GM21447 (cell line): ENCODE results near the gene HYOU1.
"Not testable (repeated sequence)": the region's sequence is repeated elsewhere in the genome, so short reads cannot be mapped to it uniquely, and the experiment has no call there.

Source experiments
- ATAC-seq: cut with Tn5 transposase; IDR thresholded peaks from one replicate; pipeline ENCODE4 v1.9.1; 2021; ENCODE audit not compliant: unreplicated experiment

HYOU1 gene

DNA sequence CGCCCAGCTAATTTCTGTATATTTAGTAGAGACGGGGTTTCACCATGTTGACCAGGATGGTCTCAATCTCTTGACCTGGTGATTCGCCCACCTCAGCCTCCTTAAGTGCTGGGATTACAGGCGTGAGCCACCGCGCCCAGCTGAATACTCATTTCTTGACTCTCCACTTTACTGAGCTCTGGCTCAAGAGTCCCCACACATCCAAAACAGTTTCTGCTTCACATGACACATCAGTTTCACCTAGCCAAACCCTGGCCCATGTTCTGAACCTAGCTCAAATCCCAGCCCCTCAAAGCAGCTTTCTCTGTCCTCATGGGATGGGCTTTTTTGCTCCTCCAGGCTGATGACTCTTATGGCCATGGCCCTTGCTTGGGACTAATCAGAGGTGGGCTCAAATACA, 9.8 kb downstream of the HYOU1 start:
- ATAC-seq = no peak

DNA sequence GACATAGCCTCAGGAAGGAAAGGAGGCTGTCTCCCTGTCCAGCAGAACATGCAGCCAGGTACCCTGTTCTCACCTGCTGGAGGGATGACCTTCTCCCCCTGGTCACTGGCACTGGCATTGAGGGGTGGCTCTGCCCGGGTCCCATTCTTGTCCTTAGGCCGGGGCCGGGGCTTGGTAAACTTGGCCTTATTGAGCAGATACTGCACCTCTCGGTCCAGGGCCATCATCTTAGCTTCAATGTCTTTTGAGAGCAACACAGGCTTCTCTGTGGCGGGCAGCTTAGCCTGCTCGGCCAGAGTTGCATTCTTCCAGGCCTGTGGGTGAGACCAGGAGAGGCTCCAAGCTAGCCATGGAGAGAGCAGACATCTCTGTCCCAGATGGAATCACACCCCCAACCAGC, 10.5 kb downstream of the HYOU1 start:
- no peak for ATAC-seq

DNA sequence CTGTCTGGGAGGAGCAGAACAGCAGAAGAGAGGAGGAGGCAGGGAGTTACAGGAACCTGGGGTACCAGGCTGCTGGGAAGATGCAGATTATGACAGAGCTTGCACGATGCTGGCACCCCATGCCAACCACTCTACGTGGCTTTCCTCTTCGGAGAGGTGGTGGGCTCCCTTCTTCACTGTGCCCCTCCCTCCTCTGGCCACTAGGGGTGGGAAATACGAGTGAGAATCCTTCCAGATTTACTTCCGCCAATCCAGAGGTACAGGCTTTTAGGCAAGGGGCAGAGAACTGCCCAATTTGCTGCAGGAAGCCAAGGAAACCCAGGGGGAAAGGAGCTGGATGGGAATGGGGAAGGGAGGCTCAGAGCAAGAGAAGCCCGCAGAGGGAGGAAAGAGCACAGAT, 12.3 kb downstream of the HYOU1 start:
- ATAC-seq = no peak

DNA sequence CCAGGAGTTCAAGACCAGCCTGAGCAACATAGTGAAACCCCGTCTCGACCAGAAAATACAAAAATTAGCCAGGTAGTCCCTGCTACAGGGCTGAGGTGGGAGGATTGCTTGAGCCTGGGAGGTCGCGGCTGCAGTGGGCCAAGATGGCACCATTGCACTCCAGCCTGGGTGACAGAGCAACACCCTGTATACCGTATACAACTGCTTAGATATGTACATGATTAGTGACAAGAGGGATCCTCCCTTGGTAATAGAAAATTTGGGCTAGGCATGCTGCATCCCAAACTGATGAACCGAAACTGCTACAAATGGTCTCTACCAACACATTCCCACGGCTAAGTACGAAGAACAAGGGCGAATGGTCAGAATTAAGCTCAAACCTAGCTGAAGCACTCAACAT, 14.1 kb downstream of the HYOU1 start:
- ATAC-seq = no peak

DNA sequence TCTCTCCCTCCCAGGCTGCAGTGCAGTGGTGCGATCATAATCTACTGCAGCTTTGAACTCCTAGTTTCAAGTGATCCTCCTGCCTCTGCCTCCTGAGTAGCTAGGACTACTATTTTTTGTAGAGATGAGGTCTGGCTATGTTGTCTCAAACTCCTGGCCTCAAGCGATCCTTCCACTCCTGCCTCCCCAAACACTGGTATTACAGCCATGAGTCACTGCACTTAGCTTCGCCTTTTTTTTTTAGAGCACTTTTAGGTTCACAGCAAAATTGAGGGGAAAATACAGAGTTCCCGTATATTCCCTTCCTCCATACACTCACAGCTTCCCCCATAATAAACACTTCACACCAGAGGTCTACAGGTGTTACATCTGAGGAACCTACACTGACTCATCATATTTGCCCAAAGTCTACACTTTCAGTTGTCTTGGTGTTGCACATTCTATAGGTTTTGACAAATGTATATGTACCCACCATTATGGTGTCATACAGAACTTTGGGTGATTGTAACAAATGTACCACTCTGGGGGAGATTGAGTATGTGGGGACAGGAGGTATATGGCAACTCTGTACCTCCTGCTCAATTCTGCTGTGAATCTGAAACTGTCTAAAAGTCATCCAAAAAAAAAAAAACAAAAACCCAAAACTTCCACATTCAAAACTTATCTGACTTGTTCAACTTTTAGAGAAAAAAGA, 15.0 kb downstream of the HYOU1 start:
- ATAC-seq = no peak

DNA sequence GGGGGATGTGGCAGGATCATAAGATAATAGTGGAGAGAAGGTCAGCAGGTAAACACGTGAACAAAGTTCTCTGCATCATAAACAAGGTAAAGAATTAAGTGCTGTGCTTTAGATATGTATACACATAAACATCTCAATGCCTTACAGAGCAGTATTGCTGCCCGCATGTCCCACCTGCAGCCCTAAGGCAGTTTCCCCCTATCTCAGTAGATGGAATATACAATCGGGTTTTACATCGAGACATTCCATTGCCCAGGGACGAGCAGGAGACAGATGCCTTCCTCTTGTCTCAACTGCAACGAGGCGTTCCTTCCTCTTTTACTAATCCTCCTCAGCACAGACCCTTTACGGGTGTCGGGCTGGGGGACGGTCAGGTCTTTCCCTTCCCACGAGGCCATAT, 17.5 kb downstream of the HYOU1 start:
- not testable (repeated sequence) for ATAC-seq

DNA sequence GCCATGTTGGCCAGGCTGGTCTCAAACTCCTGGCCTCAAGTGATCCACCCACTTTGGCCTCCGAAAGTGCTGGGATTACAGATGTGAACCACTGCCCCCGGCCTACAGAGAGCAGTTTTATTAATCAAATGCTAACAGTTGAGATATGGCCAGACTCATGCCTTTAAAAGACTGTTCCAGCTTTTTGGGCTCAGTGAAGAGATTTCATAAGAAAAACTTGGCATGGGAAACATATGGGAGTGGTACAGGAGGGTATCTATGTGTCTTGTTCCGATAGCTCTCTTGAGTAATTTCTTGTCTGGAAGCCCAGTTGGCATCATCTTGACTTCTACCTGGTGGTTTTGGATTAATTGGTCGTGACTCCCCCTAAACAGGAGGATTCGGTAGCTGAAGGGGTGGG, 18.1 kb downstream of the HYOU1 start:
- no peak for ATAC-seq

DNA sequence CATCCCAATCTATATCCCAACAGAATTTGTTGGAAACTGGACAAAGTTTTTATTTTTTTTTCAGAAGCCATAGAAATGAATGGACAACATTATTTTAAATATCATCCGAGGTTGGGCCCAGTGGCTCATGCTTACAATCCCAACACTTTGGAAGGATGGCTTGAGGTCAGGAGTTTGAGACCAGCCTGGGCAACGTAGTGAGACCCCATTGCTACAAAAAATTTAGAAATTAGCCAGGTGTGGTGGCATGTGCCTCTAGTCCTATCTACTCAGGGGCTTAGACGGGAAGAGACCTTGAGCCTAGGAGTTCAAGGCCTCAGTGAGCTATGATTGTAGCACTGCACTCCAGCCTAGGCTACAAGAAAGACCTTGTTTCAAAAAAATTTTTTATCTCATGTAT, 22.2 kb downstream of the HYOU1 start:
- no peak for ATAC-seq

DNA sequence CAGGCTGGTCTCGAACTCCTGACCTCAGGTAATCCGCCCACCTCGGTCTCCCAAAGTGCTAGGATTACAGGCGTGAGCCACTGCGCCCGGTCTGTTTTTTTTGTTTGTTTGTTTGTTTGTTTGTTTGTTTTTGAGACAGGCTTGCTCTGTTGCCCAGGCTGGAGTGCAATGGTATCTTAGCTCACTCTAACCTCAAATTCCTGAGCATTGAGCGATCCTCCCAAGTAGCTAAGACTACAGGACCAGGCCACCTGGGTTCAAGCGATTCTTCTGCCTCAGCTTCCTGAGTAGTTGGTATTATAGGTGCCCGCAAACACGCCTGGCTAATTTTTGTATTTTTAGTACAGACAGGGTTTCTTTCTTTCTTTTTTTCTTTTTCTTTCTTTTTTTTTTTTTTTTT, 23.6 kb downstream of the HYOU1 start:
- ATAC-seq = not testable (repeated sequence)

DNA sequence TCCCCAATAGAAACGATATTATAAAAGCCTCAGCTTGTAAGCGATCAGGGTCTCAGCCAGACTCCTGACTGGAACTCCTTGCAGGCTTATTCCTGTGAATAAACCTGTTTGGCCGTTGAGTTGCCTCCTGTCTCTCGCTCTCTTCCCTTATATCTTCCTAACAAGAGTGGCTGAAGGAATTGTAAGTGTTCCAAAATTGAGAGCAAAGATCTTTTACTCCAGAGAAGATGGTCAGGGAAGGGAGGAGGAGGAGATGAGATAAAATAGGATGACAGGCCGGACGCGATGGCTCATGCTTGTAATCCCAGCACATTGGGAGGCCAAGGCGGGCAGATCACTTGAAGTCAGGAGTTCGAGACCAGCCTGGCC, 25.1 kb downstream of the HYOU1 start:
- ATAC-seq = no peak

DNA sequence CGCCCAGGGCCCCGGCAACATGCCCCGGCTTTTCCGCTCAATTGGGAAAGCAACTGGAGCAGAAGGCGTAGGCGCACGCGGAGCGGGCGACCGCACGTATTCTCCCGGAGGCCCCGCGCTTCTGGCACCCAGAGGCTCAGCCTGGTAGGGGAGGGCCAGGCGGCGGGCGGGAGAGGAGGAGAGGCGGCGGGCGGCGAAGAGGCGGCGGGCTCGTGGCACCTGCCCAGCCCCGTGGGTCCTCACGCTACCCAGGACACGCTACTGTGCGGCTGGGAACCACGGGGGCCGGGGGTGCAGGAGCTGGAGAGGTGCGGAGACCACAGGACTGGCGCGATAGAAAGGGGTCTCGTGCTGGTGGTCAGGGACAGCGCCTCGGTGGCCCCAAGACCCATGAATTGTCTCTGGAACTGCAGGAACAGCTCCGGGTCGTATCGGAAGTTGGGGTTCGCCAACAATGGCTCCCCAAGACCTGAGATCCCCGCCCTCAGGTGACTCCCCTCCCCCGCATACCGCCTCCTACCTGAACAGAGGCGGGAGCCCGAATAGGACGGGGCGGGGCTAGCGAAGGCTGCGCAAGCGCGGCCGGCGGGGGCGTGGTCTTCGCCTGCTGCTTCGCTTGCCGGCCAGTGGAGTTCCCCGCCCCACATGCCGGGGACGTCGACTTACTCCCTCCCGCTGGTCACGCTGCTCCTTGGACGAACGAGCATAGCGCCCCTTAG, 26.5 kb downstream of the HYOU1 start, which contains the start of gene SLC37A4:
Gene SLC37A4 (minus strand): TSS at position 549 of the 719 bp plus-strand sequence.
- ATAC-seq = peak; percentile 80

DNA sequence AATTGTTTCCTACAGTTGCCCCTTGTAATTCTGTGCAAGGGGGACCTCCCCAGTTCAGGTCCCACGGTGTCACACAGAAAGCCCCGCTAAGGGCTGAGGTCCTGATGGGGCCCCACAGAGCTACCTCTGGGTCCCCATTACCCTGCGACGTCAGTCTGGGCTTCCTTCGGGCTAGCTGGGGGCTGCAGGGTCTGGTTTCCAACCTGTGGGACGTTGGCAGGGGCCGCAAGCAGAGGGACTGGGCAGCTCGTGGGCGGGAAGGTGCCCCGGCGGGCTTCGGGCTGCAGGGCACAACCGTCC, 27.0 kb downstream of the HYOU1 start:
- ATAC-seq = peak; percentile 17

DNA sequence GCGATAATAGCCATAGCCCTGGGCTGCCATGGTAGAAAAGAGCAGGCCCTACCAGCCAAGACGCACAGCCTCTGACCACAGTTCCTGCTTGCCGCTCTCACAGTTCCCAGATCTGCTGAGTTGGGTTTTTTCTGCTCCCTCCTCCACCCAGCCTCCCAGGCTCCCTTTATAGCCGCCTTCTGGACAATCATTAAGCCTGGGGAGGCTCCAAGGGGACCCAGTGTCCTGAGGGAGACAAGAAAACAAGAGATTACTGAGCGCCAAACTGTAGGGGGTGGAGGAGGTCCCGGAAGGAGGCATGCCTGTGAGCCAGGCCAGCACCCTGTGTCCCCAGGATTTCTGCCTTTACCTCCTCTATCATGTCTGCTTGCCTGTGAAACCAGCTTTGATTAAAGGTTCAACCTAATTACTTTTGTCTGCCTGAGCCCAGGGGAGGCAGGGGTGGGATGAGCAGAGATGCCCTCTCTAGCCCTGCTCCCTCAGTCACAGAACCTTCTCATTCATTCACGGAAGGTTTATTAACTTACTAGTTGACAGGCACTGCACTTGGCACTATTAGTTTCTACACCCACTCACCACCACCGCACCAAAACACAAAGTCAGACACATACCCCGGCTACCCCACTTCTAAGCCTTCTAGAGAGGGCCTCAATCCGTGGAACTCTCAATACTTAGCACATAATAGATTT, 27.5 kb downstream of the HYOU1 start:
- peak; percentile 11 for ATAC-seq

DNA sequence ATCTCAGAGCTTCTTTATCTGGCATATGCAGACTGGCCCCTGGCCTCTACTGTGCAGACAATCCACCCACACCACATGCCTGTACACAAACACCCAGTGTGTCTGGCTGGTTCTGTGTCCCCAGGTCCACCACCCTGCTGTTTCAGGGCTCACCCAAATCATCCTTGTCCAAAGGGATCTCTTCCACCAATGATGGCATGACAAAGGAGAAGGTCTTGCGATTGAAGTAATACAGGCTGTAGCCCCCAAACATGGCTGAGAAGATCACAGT, 28.0 kb downstream of the HYOU1 start:
- ATAC-seq = no peak

DNA sequence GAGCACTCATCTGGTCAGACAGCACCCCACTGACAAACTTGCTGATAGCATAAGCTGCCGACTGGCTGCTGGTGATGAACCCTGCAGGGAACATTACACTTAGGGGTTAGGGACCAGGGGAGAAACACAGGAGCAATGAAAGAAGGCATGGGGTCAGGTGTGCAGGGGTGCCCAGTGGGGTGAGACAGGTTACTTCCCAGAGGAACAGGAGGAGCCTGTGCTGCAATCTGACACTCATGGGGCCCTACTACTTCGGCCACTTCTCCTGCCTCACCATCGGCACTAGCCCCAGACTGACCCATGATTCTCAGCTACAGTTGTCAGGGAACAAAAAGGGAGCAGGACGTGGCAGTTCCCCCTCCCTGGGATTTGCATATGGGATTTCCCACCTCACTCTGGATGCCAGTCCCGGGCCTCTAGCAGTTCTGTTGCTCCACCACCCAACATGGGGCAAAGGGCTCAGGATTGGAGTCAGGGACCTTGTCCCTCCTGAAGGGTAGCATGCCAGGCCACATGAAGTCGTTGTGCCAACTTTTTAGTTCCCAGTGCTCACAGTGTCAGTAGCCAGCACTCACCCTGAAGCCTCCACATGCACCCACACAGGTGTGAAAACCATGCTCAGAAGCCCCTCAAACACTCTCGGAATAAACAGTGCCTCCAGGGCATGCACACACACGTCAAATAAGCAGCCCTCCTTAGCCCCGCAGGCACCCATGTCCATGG, 28.5 kb downstream of the HYOU1 start:
- no peak for ATAC-seq

DNA sequence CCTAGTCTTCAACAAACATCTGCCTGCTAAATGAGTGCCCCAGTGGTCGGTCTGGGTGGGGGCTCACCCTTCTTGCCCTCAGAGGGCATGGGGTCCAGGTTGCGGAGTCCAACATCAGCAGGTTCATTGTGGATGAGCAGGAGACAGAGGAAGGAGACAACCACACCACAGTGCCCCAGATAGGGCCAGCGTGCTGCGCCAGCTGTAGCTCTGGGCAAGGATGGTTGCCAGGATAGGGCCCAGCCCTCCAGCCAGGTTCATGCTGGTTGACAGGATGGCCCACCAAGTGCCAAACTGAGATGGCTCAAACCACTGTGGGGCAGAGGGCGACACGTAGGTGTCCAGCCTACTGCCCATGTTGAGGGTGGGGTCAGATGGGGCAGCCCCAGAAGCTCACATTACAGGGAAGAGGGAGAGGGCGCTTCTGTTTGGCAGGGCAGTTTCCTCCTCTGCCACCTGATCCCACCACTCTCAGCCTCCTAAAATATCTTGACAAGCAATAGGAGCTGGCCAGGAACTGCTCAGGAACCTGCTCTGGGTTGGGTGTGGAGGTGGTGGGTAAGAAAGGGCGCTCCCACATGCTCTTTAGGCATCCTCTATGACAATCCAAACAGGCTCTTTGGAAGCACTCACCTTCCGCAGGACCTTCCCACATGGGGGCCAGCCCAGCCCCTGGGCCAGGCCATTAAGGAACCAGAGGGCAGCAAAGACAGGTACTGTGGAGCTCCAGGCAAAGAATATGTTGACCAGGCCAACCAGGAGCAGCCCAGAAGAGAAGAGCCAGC, 29.3 kb downstream of the HYOU1 start:
- ATAC-seq = no peak

DNA sequence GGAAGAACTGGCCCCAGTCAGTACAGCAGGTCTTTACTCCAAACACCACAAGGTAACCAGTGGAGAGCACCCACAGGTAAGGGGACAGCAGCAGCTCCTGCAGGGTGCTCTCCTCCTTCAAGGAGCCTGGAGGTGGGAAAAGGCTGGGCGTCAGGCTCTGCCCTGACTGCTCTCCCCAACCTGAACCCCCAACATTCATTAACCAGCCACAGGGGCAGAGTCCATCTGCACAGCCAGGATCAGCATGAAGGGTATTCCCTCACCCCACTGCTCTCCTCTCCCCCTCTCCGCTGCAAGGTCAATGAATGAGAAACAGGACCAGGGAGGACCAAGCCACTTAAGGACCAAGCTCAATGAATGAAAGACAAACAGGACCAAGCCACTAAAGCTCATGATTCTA, 30.0 kb downstream of the HYOU1 start:
- ATAC-seq = no peak

DNA sequence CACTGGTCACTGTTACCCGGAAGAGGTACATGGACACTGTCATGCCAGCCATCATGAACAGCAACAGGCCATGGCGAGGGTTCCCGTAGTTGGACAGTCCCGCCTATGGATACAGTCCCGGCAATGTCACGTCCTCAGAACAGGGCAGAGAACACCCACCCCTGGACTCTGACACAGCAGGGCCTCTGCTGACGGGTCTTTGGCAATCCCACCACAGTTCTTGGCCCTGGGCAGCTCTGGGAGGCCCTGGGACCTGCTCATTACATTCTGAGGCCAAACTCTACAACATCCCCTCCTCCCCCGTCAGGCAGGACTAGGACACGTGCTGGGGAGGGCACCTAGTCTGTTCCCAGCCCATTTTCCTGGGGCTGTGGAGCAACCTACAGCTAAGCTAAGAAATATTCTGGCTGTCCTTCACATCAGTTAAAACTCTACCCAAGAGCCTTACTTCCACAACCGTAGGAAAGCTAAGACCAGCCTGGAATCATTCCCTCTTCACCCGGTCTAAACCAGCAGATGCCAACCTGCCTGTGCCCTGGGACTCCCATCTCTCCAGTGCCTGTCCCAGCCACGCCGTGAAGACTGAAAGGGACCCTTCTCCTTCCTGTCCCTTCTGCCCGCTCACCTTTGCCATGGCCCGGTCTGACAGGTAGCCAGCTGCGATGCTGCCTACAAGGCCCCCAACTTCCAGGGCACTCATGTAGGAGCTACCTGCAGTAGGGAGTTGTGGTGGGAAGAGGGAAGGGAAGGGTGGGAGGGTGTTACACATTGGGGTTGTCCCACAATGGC, 30.8 kb downstream of the HYOU1 start:
- no peak for ATAC-seq

DNA sequence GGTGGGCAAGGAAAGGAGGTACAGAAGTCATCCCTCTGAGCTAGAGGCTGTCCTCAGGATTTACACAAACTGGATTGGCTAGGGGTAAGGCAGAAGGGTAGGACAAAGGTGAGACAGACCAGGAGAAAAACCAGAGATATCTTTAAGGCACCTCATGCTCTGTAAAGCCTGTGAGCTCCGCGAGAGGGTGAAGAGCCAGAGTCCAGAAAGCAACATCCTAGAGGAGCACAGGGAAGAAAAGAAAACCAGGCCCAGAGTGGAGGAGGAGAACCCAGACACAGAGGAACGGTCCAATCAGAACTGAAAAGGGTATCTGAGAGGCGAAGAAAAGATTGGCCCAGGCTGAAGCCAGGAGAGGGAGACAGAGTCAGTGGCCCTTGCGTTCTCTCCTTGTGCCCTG, 31.5 kb downstream of the HYOU1 start:
- ATAC-seq = no peak

DNA sequence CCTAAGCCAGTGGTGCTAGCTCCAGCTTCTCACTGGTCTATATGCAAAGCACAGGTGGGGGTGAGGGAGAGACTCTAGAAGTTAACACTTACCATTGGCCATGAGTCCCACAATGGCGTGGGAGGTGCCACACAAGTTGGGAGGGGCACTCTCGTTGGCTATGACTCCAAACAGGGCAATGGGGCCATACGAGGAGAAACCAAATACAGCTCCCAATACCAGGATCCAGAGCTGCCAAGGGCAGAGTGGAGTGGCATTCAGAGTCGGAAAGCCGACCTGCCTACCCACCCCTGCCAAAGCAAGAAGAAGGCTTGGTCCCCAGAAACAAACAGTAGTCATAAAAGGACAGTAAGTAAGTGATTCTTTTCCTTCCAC, 31.9 kb downstream of the HYOU1 start:
- no peak for ATAC-seq
